Hair follicular keratinocyte (primary cell): Measurements from ENCODE around the gene PFKFB2. TPM values are rescaled to one million over a fixed set of nuclear protein-coding genes. Genes with fewer than 3 reads are reported as not detected.

Source experiments
- total RNA-seq: library from RNA; depleted of rRNA; stranded (reverse); fragments of >200 nt; gene quantifications from 2 replicates; pipeline ENCODE4 v1.2.3, GENCODE V29; 2015

Gene PFKFB2
- total RNA-seq: 10.7 and 12.5 TPM in 2 replicates

DNA sequence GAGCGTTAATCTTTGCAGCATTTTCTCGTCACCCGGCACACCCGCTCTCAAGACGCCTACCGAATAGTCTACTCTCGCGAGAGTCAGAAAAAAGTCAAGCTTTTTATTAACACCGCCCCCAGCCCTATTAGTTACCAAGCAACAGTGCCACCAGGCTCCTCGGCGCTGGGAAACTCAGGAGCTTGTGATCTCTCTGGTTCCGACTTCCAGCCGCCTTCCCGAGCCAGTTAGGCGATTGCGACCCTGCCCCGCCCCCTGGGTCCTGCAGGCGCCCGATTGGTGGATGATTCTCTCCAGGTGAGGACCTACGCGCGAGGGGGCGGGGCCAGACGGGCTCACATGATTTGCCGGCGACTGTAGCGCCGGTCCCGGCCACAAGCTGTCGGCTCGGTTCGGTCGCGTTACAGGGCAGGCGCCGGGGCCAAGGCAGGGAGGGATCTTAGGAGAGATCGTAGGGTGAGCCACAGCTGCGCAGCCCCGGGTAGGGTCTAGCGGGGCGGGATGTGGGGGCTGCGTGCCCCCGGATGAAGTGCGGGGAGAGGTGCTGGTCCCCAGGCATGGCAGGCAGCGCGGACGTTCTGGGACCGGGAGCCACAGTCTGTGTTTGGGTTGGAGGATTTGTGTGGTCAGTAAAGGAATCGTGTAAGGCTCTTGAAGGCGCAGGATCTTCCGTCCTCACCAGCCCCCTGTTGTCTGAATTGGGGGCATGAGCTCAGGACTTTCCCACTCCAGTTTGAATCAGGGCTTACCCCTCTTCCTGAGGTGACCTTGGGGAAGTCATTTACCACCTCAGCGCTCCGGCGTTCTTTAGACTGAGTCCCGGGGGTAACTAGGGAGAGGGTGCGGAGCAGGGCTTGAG, at the start of gene PFKFB2:
TSS of gene PFKFB2 (plus strand) at position 365 of the 859 bp plus-strand sequence. CDS start 1,443 bp downstream, outside the sequence.

DNA sequence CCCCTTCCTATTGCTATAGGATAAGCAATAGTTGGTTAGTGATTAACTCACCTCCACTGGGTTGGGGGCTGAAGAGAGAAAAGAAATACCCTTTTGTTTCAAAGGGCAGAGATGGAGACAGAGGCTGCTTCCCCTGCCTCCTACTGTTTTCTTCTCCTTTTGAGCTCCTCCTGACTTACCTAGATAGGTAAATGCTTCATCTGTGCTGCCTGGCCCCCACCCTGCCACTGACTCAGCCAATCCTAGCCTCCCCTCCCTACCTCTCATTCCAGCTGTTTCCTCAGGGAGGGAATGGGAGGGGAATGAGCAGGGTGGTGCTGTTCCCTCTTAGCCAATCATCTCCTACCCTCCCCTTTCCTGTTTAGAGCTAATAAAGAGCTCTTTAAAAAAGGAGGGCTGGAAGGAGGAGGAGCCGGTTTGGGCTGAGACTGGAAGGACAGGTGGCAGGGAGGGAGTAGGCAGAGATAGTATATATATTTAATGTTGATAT, 20.5 kb upstream of the PFKFB2 start, which contains the start of gene C1orf116:
TSS of gene C1orf116 (minus strand) at position 229 of the 490 bp plus-strand sequence. CDS start 5,158 bp downstream, outside the sequence.

DNA sequence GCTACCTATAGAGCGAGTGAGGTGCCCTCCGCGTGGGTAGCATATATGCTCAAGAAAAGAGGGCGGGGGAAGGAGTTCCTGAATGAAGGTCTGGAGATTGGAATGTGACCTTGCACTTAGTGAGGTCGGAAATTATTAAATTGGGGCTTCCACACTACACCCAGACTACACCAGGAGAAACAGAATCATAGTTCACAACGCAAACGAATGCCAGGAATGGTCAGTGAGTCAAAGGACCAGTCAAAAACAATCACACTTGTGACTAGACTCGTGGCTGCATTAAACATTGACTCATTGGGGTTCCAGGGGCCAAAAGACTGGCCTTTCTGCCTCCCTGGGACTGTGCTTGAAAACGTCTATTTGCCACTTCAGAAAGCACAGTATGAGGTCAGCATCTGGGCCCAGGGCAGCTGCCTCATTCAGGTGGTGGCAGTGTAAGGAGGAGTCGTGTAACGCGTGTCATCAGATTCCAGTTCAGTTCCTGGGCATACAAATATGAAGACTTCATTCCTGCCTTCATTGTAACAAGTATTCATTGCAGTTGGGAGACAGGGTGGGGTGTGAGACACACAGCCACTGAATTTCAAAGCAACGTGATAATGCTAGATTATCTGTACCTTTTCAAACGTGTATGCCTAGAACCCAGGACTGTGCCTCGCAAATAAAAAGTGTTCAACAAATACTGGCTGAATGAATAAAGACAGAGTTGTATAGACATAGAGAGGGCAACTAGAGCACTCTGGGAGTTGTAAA, 1.7 kb upstream of the PFKFB2 start, which contains the start of gene YOD1:
TSS of gene YOD1 (minus strand) at position 18 of the 753 bp plus-strand sequence. CDS start 178 bp downstream, outside the sequence.

DNA sequence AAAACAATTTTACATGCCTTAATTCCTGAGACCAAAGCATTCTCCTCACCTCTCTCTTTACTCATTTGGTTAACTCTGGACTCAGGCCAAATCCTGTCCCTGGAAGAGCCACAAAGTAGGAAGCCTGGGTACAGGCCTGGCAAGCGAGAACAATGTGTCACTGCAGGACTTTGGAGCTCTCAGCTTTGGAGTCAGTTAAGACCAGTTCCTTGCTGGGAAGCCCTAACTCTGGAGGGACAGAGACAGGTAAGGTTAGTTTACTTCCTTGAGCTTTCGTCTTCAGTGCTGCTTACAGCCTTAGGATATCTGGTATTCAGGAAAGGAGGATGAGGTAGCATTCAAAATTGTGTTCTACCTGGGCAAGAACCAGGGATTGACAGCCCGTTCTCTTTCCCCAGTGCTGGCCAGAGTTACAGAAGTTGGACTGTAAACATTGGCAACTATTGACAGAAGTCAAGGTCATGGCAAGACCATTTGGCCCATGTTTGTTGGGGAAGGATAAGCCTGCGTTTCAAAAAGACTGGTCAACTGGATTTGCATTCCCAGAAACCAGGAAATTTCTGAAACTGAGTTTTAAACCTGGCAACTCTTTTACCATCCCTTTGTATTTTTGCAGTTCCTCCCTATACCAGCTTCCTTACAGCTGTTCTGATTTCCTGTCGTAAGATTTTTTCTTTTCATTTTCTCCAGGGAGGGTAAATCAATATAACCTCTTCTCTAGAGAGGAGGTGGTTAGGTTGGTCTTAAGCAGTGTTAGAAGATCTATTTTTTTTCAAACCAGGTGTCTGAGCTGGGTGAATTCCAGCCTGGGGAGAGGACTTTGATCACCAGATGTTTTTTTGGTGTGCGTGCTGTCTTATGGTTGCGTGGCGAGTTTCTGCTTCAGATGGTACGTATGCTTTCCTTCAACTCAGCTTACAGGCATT, 35.9 kb downstream of the PFKFB2 start, which contains the start of gene C4BPB:
TSS of gene C4BPB (plus strand) at position 160 of the 926 bp plus-strand sequence. CDS start at position 832, 672 bp downstream.

DNA sequence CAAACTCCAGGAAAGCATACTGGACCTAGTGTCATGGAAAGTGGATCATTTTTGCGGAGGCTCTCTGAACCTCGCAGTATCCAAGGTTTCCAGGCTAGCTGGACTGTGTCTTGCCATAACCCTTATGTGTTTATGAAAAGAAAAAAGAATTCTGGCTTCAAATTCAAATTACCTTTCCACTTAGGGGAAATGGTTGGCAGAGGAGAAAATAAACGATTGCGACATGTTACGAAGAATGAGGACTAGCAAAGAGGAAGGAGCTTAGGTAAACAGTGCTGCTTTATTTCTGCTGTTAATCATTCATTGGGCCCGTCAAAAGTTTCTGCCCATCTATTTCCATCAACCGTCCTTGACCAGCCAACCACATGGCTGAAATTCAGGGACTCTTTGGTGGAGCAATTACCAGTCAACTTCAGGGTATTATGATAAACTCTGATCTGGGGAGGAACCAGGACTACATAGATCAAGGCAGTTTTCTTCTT, 50.9 kb downstream of the PFKFB2 start, which contains the start of gene C4BPA:
TSS of gene C4BPA (plus strand) at position 342 of the 482 bp plus-strand sequence. CDS start 8,793 bp downstream, outside the sequence.

Other genes with a start within 250 kb of the PFKFB2 start
- gene IL20, start 187.7 kb upstream of the PFKFB2 start, total RNA-seq: 5.0 and 13.7 TPM in 2 replicates
- gene IL24, start 155.8 kb upstream of the PFKFB2 start, total RNA-seq: 12.4 and 14.1 TPM in 2 replicates
- gene FCMR, start 131.3 kb upstream of the PFKFB2 start, total RNA-seq: 3.3 and 4.8 TPM in 2 replicates
- gene PIGR, start 106.8 kb upstream of the PFKFB2 start, total RNA-seq: not detected in 2 replicates
- not detected in 2 replicates for gene FCAMR, start 82.8 kb upstream of the PFKFB2 start, total RNA-seq
- 57.3 and 67.3 TPM in 2 replicates for gene C1orf116, start 20.5 kb upstream of the PFKFB2 start, total RNA-seq
- 4.4 and 6.0 TPM in 2 replicates for gene YOD1, start 2.1 kb upstream of the PFKFB2 start, total RNA-seq
- not detected in 2 replicates for gene C4BPB, start 35.6 kb downstream of the PFKFB2 start, total RNA-seq
- not detected in 2 replicates for gene C4BPA, start 51.0 kb downstream of the PFKFB2 start, total RNA-seq